H1 (cell line): Measurements from ENCODE around the gene DAZL. TPM values are rescaled to one million over a fixed set of nuclear protein-coding genes. Genes with fewer than 3 reads are reported as not detected.

Experiments used
- NANOG ChIP-seq: IDR thresholded peaks from 2 replicates; pipeline ENCODE4 v1.6.1; 2011; ENCODE audit warnings: low read length, low read depth, mild to moderate bottlenecking, inconsistent platforms; ENCODE audit not compliant: insufficient read depth, poor library complexity, severe bottlenecking
- polyA plus RNA-seq, 7 experiments: library from polyadenylated mRNA; depleted of rRNA in 3 of 7; stranded (reverse) in 5 of 7; unstranded in 2 of 7; fragments of >200 nt in 5 of 7; fragments of 200-250 nt in 2 of 7; gene quantifications; 1 replicate in 5 of 7; 2 replicates in 1 of 7; 4 replicates in 1 of 7; pipeline versions ENCODE4 v1.2.1 to v1.2.3, GENCODE V29; 2011 to 2013; ENCODE audit warnings: missing spikeins in 2 of 7, mixed read lengths in 2 of 7
- total RNA-seq: library from RNA; stranded (reverse); fragmentation: NEBNext Ultra II Directional; extraction: Animal tissue kit (Norgen Biotek cat#: 25700); gene quantifications from 2 replicates; pipeline ENCODE4 v1.2.1, GENCODE V29; 2021

DAZL gene
- total and polyA plus RNA-seq, 2 of the 8 experiments (the other 6 are each of a cell fraction or from before 2014, with no cell fraction given): 3.4 to 5.9 TPM

DNA sequence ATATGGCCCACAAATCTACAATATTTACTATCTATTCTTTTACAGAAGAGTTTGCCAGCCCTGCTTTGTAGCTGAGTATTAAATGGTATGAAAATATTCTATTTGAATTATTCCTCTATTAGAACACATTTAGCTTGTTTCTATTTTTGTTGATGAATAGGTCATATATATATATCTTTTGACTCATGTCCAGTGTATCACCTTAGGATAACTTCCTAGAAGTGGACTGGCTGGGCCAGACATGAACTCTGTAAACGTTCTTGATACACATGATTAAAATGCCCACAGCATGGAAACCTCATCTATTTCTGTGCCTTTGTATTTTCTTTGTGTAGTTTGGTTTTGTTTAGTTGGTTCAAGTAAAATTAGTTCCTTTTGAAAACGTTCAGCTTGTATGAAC, 37.1 kb downstream of the DAZL start (continued):
- no peak for TF ChIP-seq NANOG
